ENCODE results near the gene COL5A1. TPM values are rescaled to one million over a fixed set of nuclear protein-coding genes. Genes with fewer than 3 reads are reported as not detected.
"Not testable (repeated sequence)": the region's sequence is repeated elsewhere in the genome, so short reads cannot be mapped to it uniquely, and the experiment has no call there.

Gene COL5A1
- total and polyA plus RNA-seq, 2 donors from 2014 or later, result 2.4 to 23.8 TPM

- TF ChIP-seq CTCF (IDR thresholded peaks at IDR 0.05; ENCODE audit: borderline replicate concordance, extremely low read depth, insufficient read depth), result no peak
- FAIRE-seq, result no peak
- no peaks in the 10 kb centered on the region for H3K27me3 ChIP-seq (ENCODE audit: control insufficient read depth, insufficient read depth, low read length)
Observed at GRCh38 chr9:134854541-134854981, 213.0 kb downstream of the COL5A1 start.

GRCh38 chr9:134855231-134855899, 213.8 kb downstream of the COL5A1 start:
- peak in 1 of 5 donors; percentile 63 for DNase-seq
- Histone ChIP-seq H3K36me3 (ENCODE audit: control insufficient read depth in 2 of 3, insufficient read depth in 3 of 3, low read length in 3 of 3) (no peaks in the 10 kb centered on the region), H3K4me1 (ENCODE audit: control insufficient read depth in 2 of 3, insufficient read depth in 2 of 3, low read depth in 1 of 3, low read length in 3 of 3) (no peaks in the 10 kb centered on the region), H3K27ac (ENCODE audit: low read depth in 2 of 2, low read length in 2 of 2) (no peak overlapping the region), H3K9me3 (ENCODE audit: control insufficient read depth in 2 of 3, insufficient read depth in 1 of 3, low read length in 3 of 3) (peaks cover 0 to 3% (median 0%) of the 10 kb centered on the region in 3 donors), H3K4me3 (ENCODE audit: low read length in 3 of 3) (no peak overlapping the region), H3K27me3 (ENCODE audit: control insufficient read depth, insufficient read depth, low read length) (no peaks in the 10 kb centered on the region), H3K9ac (ENCODE audit: low read length in 3 of 3) (no peak overlapping the region)
- no peak for FAIRE-seq
- TF ChIP-seq CTCF (IDR thresholded peaks at IDR 0.05; ENCODE audit: borderline replicate concordance, extremely low read depth, insufficient read depth), result no peak
- intact Hi-C loops (cut with DNase I), result no loop called here

More at GRCh38 chr9:134854541-134854981, 213.0 kb downstream of the COL5A1 start:
- no peak overlapping the region for H3K27ac ChIP-seq (ENCODE audit: low read depth in 2 of 2, low read length in 2 of 2)
- H3K9ac ChIP-seq (ENCODE audit: low read length in 3 of 3), result no peak overlapping the region
- intact Hi-C loops (cut with DNase I), result no loop called here
- no peaks in the 10 kb centered on the region for H3K4me1 ChIP-seq (ENCODE audit: control insufficient read depth in 2 of 3, insufficient read depth in 2 of 3, low read depth in 1 of 3, low read length in 3 of 3)
- no peak overlapping the region for H3K4me3 ChIP-seq (ENCODE audit: low read length in 3 of 3)
- peaks cover 0 to 3% (median 0%) of the 10 kb centered on the region in 3 donors for H3K9me3 ChIP-seq (ENCODE audit: control insufficient read depth in 2 of 3, insufficient read depth in 1 of 3, low read length in 3 of 3)
- DNase-seq, result peak in 1 of 5 donors; percentile 43
- no peaks in the 10 kb centered on the region for H3K36me3 ChIP-seq (ENCODE audit: control insufficient read depth in 2 of 3, insufficient read depth in 3 of 3, low read length in 3 of 3)

GRCh38 chr9:134855900-134856377, 214.3 kb downstream of the COL5A1 start:
- TF ChIP-seq CTCF (IDR thresholded peaks at IDR 0.05; ENCODE audit: borderline replicate concordance, extremely low read depth, insufficient read depth), result no peak
- peak in 1 of 5 donors; percentile 32 for DNase-seq
- peaks cover 0 to 3% (median 0%) of the 10 kb centered on the region in 3 donors for H3K9me3 ChIP-seq (ENCODE audit: control insufficient read depth in 2 of 3, insufficient read depth in 1 of 3, low read length in 3 of 3)
- intact Hi-C loops (cut with DNase I), result no loop called here
- no peak for FAIRE-seq
- H3K27me3 ChIP-seq (ENCODE audit: control insufficient read depth, insufficient read depth, low read length), result no peaks in the 10 kb centered on the region
- H3K36me3 ChIP-seq (ENCODE audit: control insufficient read depth in 2 of 3, insufficient read depth in 3 of 3, low read length in 3 of 3), result no peaks in the 10 kb centered on the region
- no peaks in the 10 kb centered on the region for H3K4me1 ChIP-seq (ENCODE audit: control insufficient read depth in 2 of 3, insufficient read depth in 2 of 3, low read depth in 1 of 3, low read length in 3 of 3)
- H3K9ac ChIP-seq (ENCODE audit: low read length in 3 of 3), result no peak overlapping the region
- H3K27ac ChIP-seq (ENCODE audit: low read depth in 2 of 2, low read length in 2 of 2), result no peak overlapping the region
- no peak overlapping the region for H3K4me3 ChIP-seq (ENCODE audit: low read length in 3 of 3)

GRCh38 chr9:134857451-134857850, 215.8 kb downstream of the COL5A1 start:
- FAIRE-seq; H3K9me3 ChIP-seq (ENCODE audit: control insufficient read depth in 2 of 3, insufficient read depth in 1 of 3, low read length in 3 of 3); H3K36me3 ChIP-seq (ENCODE audit: control insufficient read depth in 2 of 3, insufficient read depth in 3 of 3, low read length in 3 of 3); H3K27me3 ChIP-seq (ENCODE audit: control insufficient read depth, insufficient read depth, low read length); H3K27ac ChIP-seq (ENCODE audit: low read depth in 2 of 2, low read length in 2 of 2); H3K4me3 ChIP-seq (ENCODE audit: low read length in 3 of 3); intact Hi-C loops (cut with DNase I); H3K4me1 ChIP-seq (ENCODE audit: control insufficient read depth in 2 of 3, insufficient read depth in 2 of 3, low read depth in 1 of 3, low read length in 3 of 3); H3K9ac ChIP-seq (ENCODE audit: low read length in 3 of 3): not testable (repeated sequence)
- peak in 1 of 5 donors; percentile 4 for DNase-seq
